K562 (cell line): Measurements from ENCODE around the gene CCDC13. TPM values are rescaled to one million over a fixed set of nuclear protein-coding genes. Genes with fewer than 3 reads are reported as not detected.

Source experiments
- ATAC-seq: fragments of 200-7000 bp; cut with Tn5 transposase; 3 replicates; pipeline ENCODE4 v1.9.1; 2020; ENCODE audit warnings: moderate library complexity
- BruUV-seq: library from RNA; stranded (reverse); fragments of 400-500 nt; replicated peaks from 2 replicates; lab custom pipeline; 2021; lab: Mats Ljungman, UMichigan
- CTCF ChIA-PET: fragments of 300-600 bp; formaldehyde crosslinking; extraction: SDS; loops from one replicate; lab custom pipeline; 2021; ENCODE audit warnings: low intra/inter-chr PET ratio; lab: Yijun Ruan, JAX
- POLR2A ChIA-PET: fragments of 300-600, 350-650 bp; sonication (Branson Sonifier 250); formaldehyde crosslinking; extraction: SDS; loops from one replicate; lab custom pipeline; 2021; ENCODE audit warnings: antibody characterized with exemption, inconsistent platforms; lab: Yijun Ruan, JAX
- DNase-seq, 4 experiments: peaks; one replicate each; pipeline versions ENCODE4 v3.0.0 to v3.0.0-alpha.2; 2011 to 2018; ENCODE audit warnings: low spot score in 3 of 4, mixed read lengths in 3 of 4; ENCODE audit errors: extremely low read depth in 1 of 4
- FAIRE-seq: peaks from 2 replicates; lab custom pipeline; 2011; peaks lifted over from hg19 to GRCh38; lab: Jason Lieb, UNC
- H2AFZ ChIP-seq: 2 replicates; pipeline ENCODE4 v1.6.0; 2011; ENCODE audit warnings: low read depth, low read length, control low read depth, inconsistent platforms
- H3K27ac ChIP-seq: fragments of 200-600 bp; 3 replicates; pipeline ENCODE4 v1.8.0; 2011; ENCODE audit warnings: low read depth, mild to moderate bottlenecking, control low read depth, inconsistent platforms, low read length, moderate library complexity, mixed read lengths; ENCODE audit errors: extremely low read depth
- H3K27me3 ChIP-seq, 2 experiments: fragments of 300-600 bp in 1 of 2; 2 replicates in 1 of 2; 3 replicates in 1 of 2; pipeline versions ENCODE4 v1.6.0 to v1.8.0; 2011; ENCODE audit warnings: inconsistent platforms in 2 of 2, low read length in 2 of 2, mild to moderate bottlenecking in 1 of 2, mixed read lengths in 1 of 2, moderate library complexity in 1 of 2; ENCODE audit not compliant: control insufficient read depth in 2 of 2, insufficient read depth in 2 of 2
- H3K36me3 ChIP-seq: fragments of 300-600 bp; 3 replicates; pipeline ENCODE4 v1.8.0; 2011; ENCODE audit warnings: mild to moderate bottlenecking, low read length, inconsistent platforms; ENCODE audit not compliant: control insufficient read depth, insufficient read depth
- H3K4me1 ChIP-seq, 2 experiments: fragments of 200-600 bp in 1 of 2; replicated peaks in 1 of 2; 2 replicates in 1 of 2; 3 replicates in 1 of 2; pipeline versions ENCODE4 v1.5.1 to v1.8.0; 2011; ENCODE audit warnings: inconsistent platforms in 2 of 2, low read length in 2 of 2, mild to moderate bottlenecking in 1 of 2, mixed read lengths in 1 of 2, moderate library complexity in 1 of 2; ENCODE audit not compliant: control insufficient read depth in 2 of 2, insufficient read depth in 2 of 2
- H3K4me2 ChIP-seq: 2 replicates; pipeline ENCODE4 v1.6.1; 2011; ENCODE audit warnings: low read length, control low read depth, inconsistent platforms, mixed read lengths; ENCODE audit not compliant: insufficient read depth
- H3K4me3 ChIP-seq: fragments of 200-600 bp; sonication (generic), shearing (Covaris generic); 2 replicates; pipeline ENCODE4 v1.5.1; 2016; ENCODE audit warnings: control low read depth, inconsistent platforms
- H3K79me2 ChIP-seq: fragments of 200-600 bp; 3 replicates; pipeline ENCODE4 v1.8.0; 2011; ENCODE audit warnings: low read length, inconsistent platforms; ENCODE audit not compliant: control insufficient read depth, insufficient read depth
- H3K9ac ChIP-seq, 2 experiments: 2 replicates each; pipeline versions ENCODE4 v1.6.0 to v1.6.1; 2011; ENCODE audit warnings: low read depth in 2 of 2, low read length in 2 of 2, control low read depth in 1 of 2, inconsistent platforms in 1 of 2, mild to moderate bottlenecking in 1 of 2, mixed read lengths in 1 of 2; ENCODE audit not compliant: insufficient read depth in 1 of 2
- H3K9me1 ChIP-seq: one replicate; pipeline ENCODE4 v1.6.0; 2011; ENCODE audit warnings: inconsistent platforms, mild to moderate bottlenecking, low read length, moderate library complexity; ENCODE audit not compliant: control insufficient read depth, insufficient read depth
- H3K9me3 ChIP-seq: replicated peaks from 2 replicates; pipeline ENCODE4 v1.5.1; 2011; ENCODE audit warnings: low read depth, low read length, inconsistent platforms; ENCODE audit not compliant: control insufficient read depth, insufficient read depth
- H4K20me1 ChIP-seq: replicated peaks from 2 replicates; pipeline ENCODE4 v1.6.1; 2011; ENCODE audit warnings: low read length, inconsistent platforms, mixed read lengths; ENCODE audit not compliant: control insufficient read depth, insufficient read depth
- BCLAF1 ChIP-seq, 2 experiments: fragments of 450-650 bp in 1 of 2; IDR thresholded peaks; 2 replicates each; pipeline ENCODE4 v1.6.1; 2011 to 2017; ENCODE audit warnings: low read depth in 2 of 2, antibody characterized with exemption in 1 of 2, borderline replicate concordance in 1 of 2, low read length in 1 of 2, mild to moderate bottlenecking in 1 of 2, mixed read lengths in 1 of 2; ENCODE audit not compliant: control insufficient read depth in 1 of 2
- CCNT2 ChIP-seq: IDR thresholded peaks from 2 replicates; pipeline ENCODE4 v1.6.1; 2011; ENCODE audit warnings: borderline replicate concordance, low read depth, mild to moderate bottlenecking, moderate library complexity, mixed read lengths, low read length; ENCODE audit not compliant: insufficient read length; ENCODE audit errors: extremely low read depth
- CREB1 ChIP-seq, 2 experiments: sonication (generic) in 1 of 2; formaldehyde crosslinking in 1 of 2; IDR thresholded peaks; 2 replicates each; pipeline versions ENCODE4 v1.6.1 to v1.8.0; 2012 to 2022; ENCODE audit warnings: inconsistent platforms in 1 of 2, mild to moderate bottlenecking in 1 of 2, missing genetic modification reagents in 1 of 2, moderate library complexity in 1 of 2
- ESRRA ChIP-seq: fragments of 450-650 bp; IDR thresholded peaks from 2 replicates; pipeline ENCODE4 v1.6.1; 2014; ENCODE audit warnings: low read depth, mild to moderate bottlenecking, moderate library complexity, borderline replicate concordance
- FOXA1 ChIP-seq: fragments of 450-650 bp; IDR thresholded peaks from 2 replicates; pipeline ENCODE4 v1.6.1; 2016; ENCODE audit warnings: mild to moderate bottlenecking, borderline replicate concordance
- GATA2 ChIP-seq: sonication (generic); formaldehyde crosslinking; IDR thresholded peaks from 2 replicates; pipeline ENCODE4 v1.4.0; 2020; ENCODE audit warnings: mild to moderate bottlenecking, missing genetic modification reagents
- MYC ChIP-seq, 2 experiments: fragments of 250-450 bp in 1 of 2; sonication (Bioruptor Pico) in 1 of 2; IDR thresholded peaks; 2 replicates each; pipeline versions ENCODE4 v1.5.1 to v1.6.1; 2012 to 2021; ENCODE audit warnings: low read depth in 2 of 2, borderline replicate concordance in 1 of 2, improper control_type of control experiment in 1 of 2, low read length in 1 of 2, mild to moderate bottlenecking in 1 of 2, moderate library complexity in 1 of 2
- PTBP1 ChIP-seq: fragments of 200-400 bp; formaldehyde crosslinking; IDR thresholded peaks from 2 replicates; pipeline ENCODE4 v1.6.1; 2017; ENCODE audit warnings: low read depth, low read length
- WGBS: fragments of 100-300 bp; shearing (Covaris generic); methylation state at CpG from one replicate; pipeline ENCODE4 v1.1.6; 2016; ENCODE audit warnings: low coverage, mixed read lengths; ENCODE audit not compliant: insufficient coverage; ENCODE audit errors: missing lambda C conversion rate; 5-methylcytosine and 5-hydroxymethylcytosine counted together
- in situ Hi-C: fragments of 300-500 bp; cut with MboI; formaldehyde crosslinking; loops from 4 replicates; pipeline ENCODE4 v1.15.0; 2018; ENCODE audit warnings: inconsistent platforms, mixed read lengths
- intact Hi-C: fragments of 100-400 bp; cut with micrococcal nuclease; formaldehyde crosslinking; loops from 2 replicates; pipeline ENCODE4 v1.14.2; 2022
- polyA plus RNA-seq, 8 experiments: library from polyadenylated mRNA; depleted of rRNA in 4 of 8; stranded (reverse) in 5 of 8; unstranded in 3 of 8; fragments of >200 nt; fragmentation: Nextera tagmentation in 2 of 8; fragmentation: Illumina TruSeq in 1 of 8; extraction: Ambion mirVana in 2 of 8; extraction: Trizol in 1 of 8; gene quantifications; 2 replicates each; pipeline versions ENCODE4 v1.2.1 to v1.2.3, GENCODE V29; 2011 to 2014; ENCODE audit warnings: inconsistent platforms in 1 of 8, missing spikeins in 1 of 8
- total RNA-seq, 7 experiments: library from RNA; depleted of rRNA in 6 of 7; stranded (reverse); fragments of >200 nt in 6 of 7; fragmentation: Illumina TruSeq in 2 of 7; extraction: Trizol in 2 of 7; gene quantifications; 2 replicates each; pipeline versions ENCODE4 v1.2.1 to v1.2.3, GENCODE V29; 2011 to 2021; ENCODE audit warnings: low replicate concordance in 1 of 7

Gene CCDC13
- total and polyA plus RNA-seq, 9 of the 15 experiments (the other 6 are each of a cell fraction or from before 2014, with no cell fraction given): 0.20 to 0.70 (median 0.48) TPM; not detected in 2

- TF ChIP-seq ESRRA (no peak), CCNT2 (no peak), CREB1 (IDR thresholded peaks at IDR 0.05) (no peak), CREB1 (CRISPR knock-in tag; IDR thresholded peaks at IDR 0.05) (no peak)
These were observed 7.3 kb upstream of the CCDC13 start (continued) for GRCh38 chr3:42780398-42780797.

DNA sequence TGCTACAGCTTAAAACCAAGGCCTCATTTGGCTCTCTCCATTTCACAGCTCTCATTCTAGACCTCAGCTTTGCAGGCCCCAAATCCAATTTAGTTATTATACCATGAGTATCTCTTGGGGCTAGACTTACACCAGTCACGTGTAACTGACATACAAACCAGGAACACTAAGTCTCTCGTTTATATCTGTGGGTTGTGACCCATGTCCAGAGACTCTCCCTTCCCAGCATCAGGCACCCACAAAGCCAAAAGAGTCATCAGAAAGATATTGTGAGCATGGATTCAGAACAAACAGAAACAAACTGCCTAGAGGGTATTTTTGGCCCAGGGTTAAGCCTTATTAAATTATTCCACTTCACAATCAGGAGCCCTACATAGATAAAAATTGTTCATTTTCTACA is 5.6 kb upstream of the CCDC13 start:
- H3K9ac ChIP-seq: no peak overlapping the region
- intact Hi-C loops: no loop called here
- ATAC-seq (no peak), FAIRE-seq (no peak), DNase-seq (no peak)
- H3K79me2 ChIP-seq: no peaks in the 10 kb centered on the region
- H4K20me1 ChIP-seq: peaks cover 3% of the 10 kb centered on the region; the same call in 1 of the 2 replicates
- TF ChIP-seq GATA2 (CRISPR knock-in tag) (no peak), MYC (IDR thresholded peaks at IDR 0.05; ENCODE audit: low read depth, low read length) (no peak), MYC (CRISPR knock-in tag; IDR thresholded peaks at IDR 0.05; ENCODE audit: borderline replicate concordance, low read depth) (no peak), FOXA1 (no peak), PTBP1 (no peak), BCLAF1 (IDR thresholded peaks at IDR 0.05; ENCODE audit: borderline replicate concordance in 1 of 2, control insufficient read depth in 1 of 2, low read depth in 2 of 2, low read length in 1 of 2) (no peak)
- H2AFZ ChIP-seq: no peak overlapping the region
- BruUV-seq: no TSS peak
- 69% methylated on average over 2 of the region's 2 CpGs for WGBS
- no peak overlapping the region for H3K27ac ChIP-seq
- H3K27me3 ChIP-seq: no peaks in the 10 kb centered on the region
- no peaks in the 10 kb centered on the region for H3K9me3 ChIP-seq
- peaks cover 36% of the 10 kb centered on the region for H3K36me3 ChIP-seq
- ChIA-PET POLR2A (interaction anchor here (0.6 to 1.3 kb wide), 3 partner anchors 8 to 53 kb away, joined by 3 to 4 read pairs (median 3); no protein-coding TSS in a partner anchor), CTCF (interaction anchor here (1.3 kb wide), 1 partner anchor 61 kb away, joined by 4 read pairs; no protein-coding TSS in a partner anchor)
- H3K4me1 ChIP-seq: peaks cover 4 to 6% of the 10 kb centered on the region in 2 experiments; a peak in 2 of 5 replicates
- H3K9me1 ChIP-seq: no peaks in the 10 kb centered on the region
- no peak overlapping the region for H3K4me3 ChIP-seq
- in situ Hi-C loops: no loop called here
- no peak overlapping the region for H3K4me2 ChIP-seq
